PFSK-1 (cell line): ENCODE measurements around the gene CRHR2.

Experiments
- FOXP2 ChIP-seq: optimal IDR thresholded peaks from 2 replicates; pipeline ENCODE3; 2011; ENCODE audit warnings: borderline replicate concordance, control low read depth, inconsistent platforms; ENCODE audit not compliant: insufficient read depth; ENCODE audit errors: extremely low read length, extremely low read depth
- POLR2AphosphoS5 ChIP-seq: IDR thresholded peaks from 2 replicates; pipeline ENCODE4 v1.6.1; 2012; ENCODE audit warnings: low read depth, mild to moderate bottlenecking, control low read depth, low read length, moderate library complexity
- REST ChIP-seq, 2 experiments: IDR thresholded peaks; 2 replicates each; pipeline versions ENCODE4 v1.6.1 to v1.8.0; 2011 to 2012; ENCODE audit warnings: low read depth in 2 of 2, low read length in 2 of 2, control low read depth in 1 of 2, inconsistent platforms in 1 of 2, mild to moderate bottlenecking in 1 of 2, moderate library complexity in 1 of 2; ENCODE audit not compliant: insufficient read depth in 1 of 2
- SIN3A ChIP-seq: IDR thresholded peaks from 2 replicates; pipeline ENCODE4 v1.6.1; 2012; ENCODE audit warnings: mild to moderate bottlenecking, low read length, moderate library complexity, borderline replicate concordance; ENCODE audit not compliant: insufficient read depth
- TAF1 ChIP-seq: IDR thresholded peaks from 2 replicates; pipeline ENCODE4 v1.6.1; 2012; ENCODE audit warnings: low read length, control low read depth, borderline replicate concordance; ENCODE audit not compliant: insufficient read depth

GRCh38 chr7:30674420-30674819 is 7.8 kb downstream of the CRHR2 start:
- TF ChIP-seq REST (IDR thresholded peaks at IDR 0.05; ENCODE audit: insufficient read depth in 1 of 2, low read depth in 2 of 2, low read length in 2 of 2): no peak
- no peak for TF ChIP-seq POLR2AphosphoS5
- no peak for TF ChIP-seq SIN3A
- TF ChIP-seq TAF1: no peak
- TF ChIP-seq FOXP2: no peak
